Midbrain (tissue), 1 donor: ENCODE measurements around the gene ALMS1.
"Not testable (repeated sequence)": the region's sequence is repeated elsewhere in the genome, so short reads cannot be mapped to it uniquely, and the experiment has no call there.

Experiments
- DNase-seq: peaks from one replicate; lab custom pipeline; 2025; lab: John Stamatoyannopoulos, UW

ALMS1 gene

DNA sequence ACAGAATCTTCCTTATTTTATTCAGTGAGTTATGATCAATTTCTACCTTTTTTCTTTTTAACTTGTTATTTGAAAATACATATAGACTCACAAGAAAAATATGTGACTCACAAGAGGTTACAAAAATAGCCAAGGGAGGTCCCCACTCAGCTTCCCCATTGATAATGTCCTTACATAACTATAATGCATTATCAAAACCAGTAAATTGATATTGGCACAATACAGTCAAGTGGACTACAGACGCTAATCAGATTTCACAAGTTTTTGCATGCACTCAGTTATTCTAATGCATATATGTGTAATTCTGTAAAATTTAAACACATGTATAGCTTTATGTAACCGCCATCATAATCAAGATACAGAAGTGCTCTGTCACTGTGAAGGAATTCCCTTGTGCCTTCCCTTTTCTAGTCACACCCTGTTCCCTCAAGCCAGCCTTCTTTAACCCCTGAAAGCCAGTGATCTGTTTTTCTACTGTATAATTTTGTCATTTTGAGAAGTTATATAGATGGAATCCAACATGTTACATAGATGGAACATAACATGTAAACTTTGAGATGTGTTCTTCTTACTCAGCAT, 118.4 kb downstream of the ALMS1 start:
- no peak for DNase-seq

GRCh38 chr2:73504850-73505249, 119.2 kb downstream of the ALMS1 start:
- DNase-seq: not testable (repeated sequence)

DNA sequence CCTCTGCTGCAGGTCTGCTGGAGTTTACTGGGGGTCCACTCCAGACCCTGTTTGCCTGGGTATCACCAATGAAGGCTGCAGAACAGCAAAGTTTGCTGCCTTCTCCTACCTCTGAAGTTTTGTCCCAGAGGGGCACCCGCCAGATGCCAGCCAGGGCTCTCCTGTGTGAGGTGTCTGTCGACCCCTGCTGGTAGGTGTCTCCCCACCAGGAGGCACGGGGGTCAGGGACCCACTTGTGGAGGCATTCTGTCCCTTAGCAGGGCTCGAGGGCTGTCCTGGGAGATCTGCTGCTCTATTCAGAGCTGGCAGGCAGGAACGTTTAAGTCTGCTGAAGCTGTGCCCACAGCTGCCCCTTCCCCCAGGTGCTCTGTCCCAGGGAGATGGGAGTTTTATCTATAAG, 124.8 kb downstream of the ALMS1 start:
- DNase-seq: not testable (repeated sequence)

DNA sequence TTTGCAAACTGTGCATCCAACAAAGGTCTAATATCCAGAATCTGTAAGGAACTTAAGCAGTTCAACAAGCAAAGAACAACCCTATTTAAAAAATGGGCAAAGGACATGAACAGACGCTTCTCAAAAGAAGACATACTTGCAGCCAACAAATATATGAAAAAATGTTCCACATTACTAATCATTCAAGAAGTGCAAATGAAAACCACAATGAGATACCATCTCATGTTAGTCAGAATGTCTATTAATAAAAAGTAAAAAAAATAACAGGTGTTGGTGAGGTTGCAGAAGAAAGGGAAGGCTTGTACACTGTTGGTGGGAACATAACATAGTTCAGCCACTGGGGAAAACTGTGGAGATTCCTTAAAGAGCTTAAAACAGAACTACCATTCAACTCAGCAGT, 130.4 kb downstream of the ALMS1 start:
- no peak for DNase-seq

DNA sequence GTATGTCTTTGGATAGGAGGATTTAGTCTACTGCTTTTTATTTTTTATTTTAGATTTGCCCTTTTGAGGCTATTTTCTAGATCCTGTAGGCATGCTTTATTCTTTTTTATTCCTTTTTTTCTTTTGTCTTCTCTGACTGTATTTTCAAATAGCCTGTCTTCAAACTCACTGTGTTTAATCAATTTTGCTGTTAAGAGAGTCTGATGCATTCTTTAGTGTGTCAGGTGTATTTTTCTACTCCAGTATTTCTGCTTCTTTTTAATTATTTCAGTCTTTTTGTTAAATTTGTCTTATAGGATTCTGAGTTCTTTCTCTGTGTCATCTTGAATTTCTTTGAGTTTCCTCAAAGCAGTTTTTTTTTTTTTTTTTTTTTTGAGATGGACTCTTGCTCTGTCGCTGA, 143.1 kb downstream of the ALMS1 start:
- DNase-seq: no peak

- not testable (repeated sequence) for DNase-seq
These were observed 145.1 kb downstream of the ALMS1 start for GRCh38 chr2:73530773-73531172.

DNA sequence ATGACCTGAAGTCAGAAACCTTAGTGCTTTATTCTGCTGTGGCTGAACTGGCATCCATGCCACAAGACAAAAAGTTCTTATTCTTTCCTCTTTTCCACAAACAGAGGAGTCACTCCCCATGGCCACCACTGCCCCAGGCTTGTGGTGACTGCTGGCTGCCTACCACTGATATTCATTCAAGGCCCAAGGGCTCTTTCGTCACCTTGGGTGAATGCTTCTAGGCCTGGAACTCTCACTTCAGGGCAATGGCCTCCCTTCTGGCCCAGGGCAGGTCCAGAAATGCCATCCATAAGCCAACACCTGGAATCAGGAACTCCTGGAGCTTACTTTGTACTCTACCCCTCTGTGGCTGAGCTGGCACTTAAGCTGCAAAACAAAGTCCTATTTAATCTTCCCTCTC, 146.7 kb downstream of the ALMS1 start:
- no peak for DNase-seq

DNA sequence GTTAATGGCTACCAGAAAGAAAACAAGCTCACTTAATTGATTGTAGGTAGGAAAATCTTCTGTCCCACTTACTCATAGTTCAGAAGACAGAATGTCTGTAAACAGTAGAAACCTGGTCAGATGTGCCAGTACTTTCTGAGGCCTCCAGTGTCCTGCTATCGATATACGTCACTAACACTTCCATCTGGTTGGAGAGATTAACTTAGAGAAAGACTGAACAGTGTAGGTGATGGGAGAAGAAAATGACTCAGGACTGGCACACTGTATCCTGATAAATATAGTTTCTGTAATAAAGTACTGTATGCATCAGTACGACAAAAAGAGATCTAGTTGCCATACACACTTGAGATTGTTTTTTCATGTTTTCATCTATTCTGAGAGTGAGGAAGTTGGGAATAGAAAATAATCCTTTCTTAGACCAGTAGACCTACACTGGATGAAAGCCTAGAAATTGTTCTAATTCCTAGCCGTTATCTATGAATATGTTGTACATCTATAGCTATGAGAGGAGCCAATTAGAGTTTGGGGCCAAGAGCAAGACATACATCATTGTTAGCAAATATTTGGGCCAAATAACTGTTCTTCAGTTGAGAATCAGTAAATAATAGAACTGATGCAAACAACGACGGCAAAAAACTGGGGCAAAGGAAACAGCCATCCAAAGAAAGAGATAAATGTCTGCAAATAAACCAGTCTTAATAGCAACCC, 150.7 kb downstream of the ALMS1 start:
- no peak for DNase-seq

GRCh38 chr2:73560875-73561274, 175.2 kb downstream of the ALMS1 start:
- DNase-seq: not testable (repeated sequence)

DNA sequence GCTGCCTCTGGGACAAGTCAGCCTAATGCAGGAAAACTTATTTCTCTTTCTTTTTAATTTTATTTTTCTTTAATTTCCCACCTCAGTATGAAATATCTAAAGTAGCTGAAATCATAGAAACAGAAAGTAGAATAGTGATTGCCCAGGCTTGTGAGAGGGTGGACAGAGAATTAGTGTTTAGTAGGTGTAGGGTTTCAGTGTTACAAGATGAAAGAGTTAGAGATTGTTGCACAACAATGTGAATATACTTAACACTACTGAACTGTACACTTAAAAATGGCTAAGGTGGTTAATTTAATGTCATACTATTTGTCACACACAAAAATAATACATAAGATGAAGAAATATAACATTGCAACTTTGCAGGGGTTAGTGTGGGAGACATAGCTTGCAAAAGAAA, 175.8 kb downstream of the ALMS1 start:
- DNase-seq: no peak

GRCh38 chr2:73564986-73565385, 179.3 kb downstream of the ALMS1 start:
- no peak for DNase-seq

DNA sequence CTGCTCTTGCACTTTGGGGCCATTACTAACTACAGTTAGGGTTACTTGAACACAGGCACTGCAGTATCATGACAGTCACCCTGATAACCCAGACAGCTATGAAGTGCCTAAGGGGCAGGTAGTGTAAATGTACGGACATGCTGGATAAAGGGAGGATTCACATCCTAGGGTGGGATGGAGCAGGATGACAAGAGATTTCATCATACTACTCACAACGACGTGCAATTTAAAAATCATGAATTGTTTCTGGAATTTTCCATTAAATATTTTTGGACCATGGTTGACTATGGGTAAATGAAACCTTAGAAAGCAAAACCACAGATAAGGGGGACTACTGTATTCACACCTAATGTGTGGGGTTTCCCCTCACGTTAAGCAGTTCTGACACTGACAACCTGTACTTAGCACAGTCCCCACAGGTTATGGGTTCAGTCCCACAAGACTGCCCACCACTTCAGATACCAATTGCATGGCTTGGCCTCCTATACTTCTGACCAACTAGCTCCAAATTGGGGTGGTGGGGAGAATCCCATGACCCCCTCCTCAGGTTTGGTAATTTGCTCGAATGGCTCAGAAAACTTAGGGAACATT, 180.7 kb downstream of the ALMS1 start:
- no peak for DNase-seq

GRCh38 chr2:73575261-73575660, 189.6 kb downstream of the ALMS1 start:
- DNase-seq: no peak

DNA sequence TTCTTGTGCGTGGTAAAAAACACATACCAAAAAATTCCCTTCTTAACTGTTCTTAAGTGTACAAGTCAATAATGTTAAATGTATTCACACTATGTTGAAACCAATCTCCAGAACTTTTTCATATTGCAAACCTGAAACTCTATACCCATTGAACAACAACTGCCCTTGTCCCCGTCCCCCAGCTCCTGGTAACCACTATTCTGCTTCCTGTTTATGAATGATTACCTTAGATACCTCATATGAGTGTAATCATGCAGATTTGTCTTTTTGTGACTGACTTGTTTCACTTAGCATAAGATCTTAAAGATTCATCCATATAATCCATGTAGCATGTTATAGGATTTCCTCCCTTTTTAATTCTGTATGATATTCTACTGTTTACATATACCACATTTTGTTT, 196.7 kb downstream of the ALMS1 start:
- DNase-seq: no peak

DNA sequence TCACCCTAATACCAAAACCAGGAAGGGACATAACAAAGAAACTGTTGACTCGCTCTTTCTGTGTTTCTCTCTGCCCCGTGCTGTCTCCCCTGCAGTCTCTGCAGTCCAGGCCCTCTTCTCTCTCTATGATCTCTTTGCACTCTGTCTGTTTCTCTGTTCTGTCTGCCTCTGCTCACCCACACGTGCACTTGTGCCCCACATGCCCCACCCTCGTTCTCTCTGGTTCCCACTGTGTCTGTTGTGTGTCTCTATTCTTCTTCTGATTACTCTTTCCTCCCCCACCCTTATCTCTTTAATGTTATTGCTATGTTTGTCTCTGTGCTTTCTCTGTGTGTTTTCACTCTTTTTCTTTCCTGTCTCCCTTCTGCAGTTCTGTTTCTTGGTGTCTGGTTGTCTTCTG, 202.5 kb downstream of the ALMS1 start:
- peak; percentile 0 for DNase-seq

DNA sequence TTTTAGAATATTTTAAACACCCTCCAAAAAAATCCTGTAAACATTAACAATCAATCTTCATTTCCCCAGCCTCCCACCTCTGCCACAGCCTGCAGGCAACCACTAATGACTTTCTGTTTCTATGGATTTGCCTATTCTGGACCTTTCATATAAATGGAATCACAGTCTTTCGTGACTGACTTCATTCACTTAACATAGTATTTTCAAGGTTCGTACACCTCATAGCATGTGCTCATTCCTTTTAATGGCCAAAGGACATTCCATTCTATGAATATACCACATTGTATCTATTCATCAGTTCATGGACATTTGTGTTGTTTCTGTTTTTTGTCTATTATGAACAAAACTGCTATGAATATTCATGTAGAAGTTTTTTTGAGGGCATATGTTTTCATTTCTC, 208.0 kb downstream of the ALMS1 start:
- DNase-seq: no peak

DNA sequence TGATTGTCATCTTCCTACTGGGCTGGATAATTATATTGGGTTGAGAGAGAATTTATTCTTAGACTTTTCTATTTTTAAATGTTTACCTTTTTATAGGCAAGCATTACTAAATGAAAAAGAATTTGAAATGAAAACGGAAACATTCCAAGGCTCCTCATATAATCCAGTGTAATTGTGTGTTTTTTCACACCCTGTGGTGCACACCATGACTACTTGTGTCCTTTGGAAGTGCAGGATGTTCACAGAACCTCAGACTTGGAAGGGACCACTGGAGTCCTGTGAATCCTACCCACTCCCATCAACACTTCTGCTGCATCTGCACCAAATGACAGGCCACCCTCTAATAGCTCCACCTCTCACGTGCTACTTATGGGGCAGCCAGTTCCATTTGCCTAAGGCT, 208.6 kb downstream of the ALMS1 start:
- DNase-seq: no peak

DNA sequence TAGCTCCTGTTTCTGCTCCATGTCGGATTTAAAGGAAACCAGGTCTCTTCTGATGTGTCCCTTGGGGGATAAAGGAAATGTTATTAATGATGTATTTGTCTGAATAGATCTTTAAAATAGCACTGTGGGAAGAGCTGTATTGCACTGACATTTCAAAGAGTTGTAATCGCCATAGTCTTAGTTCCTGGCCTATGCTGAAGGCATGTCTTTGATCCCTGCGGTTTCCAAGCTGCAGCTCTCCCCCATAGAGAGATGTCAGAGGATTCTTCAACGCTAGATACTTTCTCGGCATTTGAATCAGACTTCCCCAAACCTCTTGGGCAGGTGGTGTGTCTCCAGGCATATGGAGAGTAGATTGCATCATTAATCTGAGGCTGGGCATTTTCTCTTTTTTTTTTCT, 216.1 kb downstream of the ALMS1 start:
- no peak for DNase-seq

- DNase-seq: not testable (repeated sequence)
These were observed 217.5 kb downstream of the ALMS1 start for GRCh38 chr2:73603099-73603588.

- DNase-seq: not testable (repeated sequence)
These were observed 219.0 kb downstream of the ALMS1 start for GRCh38 chr2:73604589-73604988.

GRCh38 chr2:73610111-73610510, 224.5 kb downstream of the ALMS1 start:
- DNase-seq: no peak

- DNase-seq: no peak
These were observed 225.6 kb downstream of the ALMS1 start for GRCh38 chr2:73611193-73611592.

DNA sequence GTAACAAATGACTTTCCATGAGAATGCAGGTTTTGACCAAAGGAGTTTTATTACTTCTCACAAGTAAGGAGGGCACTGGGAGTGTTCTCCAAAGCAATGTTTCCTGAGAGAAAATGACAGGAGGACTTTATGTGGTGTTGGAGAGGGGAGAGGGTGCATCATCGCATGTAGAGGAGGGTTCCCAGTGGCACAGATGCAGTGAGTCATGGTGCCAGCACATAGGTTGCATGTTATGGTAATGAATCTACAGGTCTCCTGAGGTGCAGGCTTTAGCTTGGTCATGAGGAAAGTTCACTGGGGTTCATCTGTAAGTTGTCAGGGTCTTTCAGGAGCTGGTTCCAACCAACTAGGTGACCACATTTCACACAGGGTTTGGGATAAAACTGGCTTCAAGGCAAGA, 226.2 kb downstream of the ALMS1 start:
- DNase-seq: no peak
